Mammary epithelial cell (primary cell): ENCODE data around the gene SPEF2.

ENCODE experiments used
- CTCF ChIP-seq, 2 donors: IDR thresholded peaks in 1 of 2; conservative IDR thresholded peaks in 1 of 2; 2 replicates each; pipeline ENCODE4 v1.5.1; 2011 to 2012; ENCODE audit warnings: inconsistent platforms in 2 of 2, low read length in 2 of 2, mild to moderate bottlenecking in 2 of 2, control low read depth in 1 of 2, low read depth in 1 of 2; ENCODE audit not compliant: insufficient read depth in 1 of 2; ENCODE audit errors: extremely low read depth in 1 of 2
- EZH2 ChIP-seq: IDR thresholded peaks from 2 replicates; pipeline ENCODE4 v1.6.1; 2012; ENCODE audit warnings: low read length, inconsistent platforms, borderline replicate concordance

DNA sequence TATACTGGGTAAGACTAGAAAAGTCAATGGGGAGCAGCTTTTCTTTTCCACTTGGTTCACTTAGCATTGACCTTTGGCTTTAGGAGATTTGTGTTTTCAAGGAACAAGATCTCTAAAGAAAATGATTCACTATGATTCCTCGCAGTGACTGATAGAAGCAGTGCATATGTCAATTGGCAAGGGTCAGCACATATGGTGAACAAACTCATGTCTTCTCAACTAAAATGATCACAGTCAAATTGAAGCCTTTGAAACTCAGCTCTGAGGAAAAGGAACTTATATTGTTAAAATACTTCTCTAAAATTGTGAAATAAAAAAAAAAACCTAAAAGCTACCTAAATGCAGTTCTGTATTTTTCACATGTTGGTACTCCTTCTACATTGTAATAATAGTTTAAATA is 195.9 kb downstream of the SPEF2 start:
- TF ChIP-seq CTCF (conservative IDR thresholded peaks at IDR 0.05 in 1 of 2, IDR thresholded peaks at IDR 0.05 in 1 of 2; ENCODE audit: extremely low read depth in 1 of 2, insufficient read depth in 1 of 2, low read depth in 1 of 2, low read length in 2 of 2) (no peak), EZH2 (no peak)
